NCI-H748 treated with DMSO at 0.1 percent for 48 hours (cell line): ENCODE results near the gene ADAMTS6.

Source experiments
- DNase-seq: peaks from one replicate; lab custom pipeline; 2025; lab: John Stamatoyannopoulos, UW

The ADAMTS6 gene

DNA sequence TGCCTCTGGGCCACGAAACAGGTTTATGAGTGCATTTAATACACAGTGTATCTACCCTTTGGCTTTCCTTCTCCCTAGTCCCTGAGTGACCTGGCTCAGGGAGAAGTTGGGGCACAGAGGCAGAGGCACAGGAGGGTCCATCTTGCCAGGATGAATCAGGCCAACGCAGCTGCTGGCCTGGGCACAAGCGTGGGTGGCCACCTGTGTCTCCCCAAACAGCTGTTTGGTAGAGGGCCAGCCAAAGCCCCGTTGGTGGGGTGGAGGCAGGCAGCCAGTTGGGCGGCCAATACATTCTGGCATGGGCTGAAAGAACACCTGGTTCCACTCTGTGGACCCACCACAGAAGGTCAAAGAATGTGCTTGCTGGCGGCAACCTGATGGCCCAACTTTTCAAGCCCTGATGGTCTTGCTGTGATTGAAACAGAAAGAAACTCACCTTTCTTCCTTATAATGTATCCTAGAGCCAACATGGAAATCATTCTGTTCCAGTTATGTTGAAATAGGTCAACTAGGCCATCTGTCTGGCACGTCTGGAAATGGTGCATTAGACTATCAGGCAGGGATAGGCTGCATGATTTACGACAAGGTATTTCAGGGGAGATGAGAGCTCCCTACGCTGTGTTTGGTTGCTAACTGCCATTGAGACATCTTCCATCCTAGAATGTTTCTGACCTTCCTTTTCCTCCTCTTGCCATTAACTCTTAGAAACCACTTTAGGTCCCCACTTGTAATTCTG is 337.4 kb downstream of the ADAMTS6 start:
- no peak for DNase-seq

- DNase-seq = no peak
These were observed 339.2 kb downstream of the ADAMTS6 start for GRCh38 chr5:65142511-65143011.

GRCh38 chr5:65142016-65142415 is 339.7 kb downstream of the ADAMTS6 start:
- DNase-seq = no peak

GRCh38 chr5:65141493-65141892 is 340.2 kb downstream of the ADAMTS6 start:
- peak; percentile 57 for DNase-seq

- DNase-seq = no peak
These were observed 344.1 kb downstream of the ADAMTS6 start for GRCh38 chr5:65137631-65138030.

DNA sequence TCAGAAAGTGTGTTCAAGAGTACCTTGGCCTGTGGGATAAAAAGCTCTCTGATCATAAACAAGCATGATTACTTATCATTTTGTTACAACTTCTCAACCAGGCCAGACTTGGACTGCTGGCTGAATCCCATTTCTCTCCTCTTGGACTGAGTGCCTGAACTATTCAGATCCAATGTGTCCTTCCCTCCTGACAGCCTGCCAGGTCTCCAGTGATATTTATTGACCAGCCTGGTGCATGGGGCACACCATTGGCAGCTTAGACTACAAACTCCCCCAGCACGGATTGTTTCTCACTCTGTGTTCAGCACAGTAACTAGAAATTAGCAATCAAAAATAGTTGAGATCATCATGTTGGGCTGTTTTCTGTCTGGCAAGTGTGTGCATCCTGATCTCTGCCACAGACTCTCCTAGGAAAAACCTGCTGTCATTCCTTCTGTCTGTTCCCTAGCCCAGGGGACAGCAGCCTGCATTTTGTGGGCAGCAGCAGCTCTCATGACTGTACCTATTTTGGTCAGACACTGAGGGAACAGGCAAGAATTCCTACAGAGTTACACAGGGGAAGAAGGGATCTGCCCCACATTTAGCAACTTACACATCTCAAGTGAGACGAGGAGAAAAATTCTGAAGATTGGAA is 348.1 kb downstream of the ADAMTS6 start:
- no peak for DNase-seq

DNA sequence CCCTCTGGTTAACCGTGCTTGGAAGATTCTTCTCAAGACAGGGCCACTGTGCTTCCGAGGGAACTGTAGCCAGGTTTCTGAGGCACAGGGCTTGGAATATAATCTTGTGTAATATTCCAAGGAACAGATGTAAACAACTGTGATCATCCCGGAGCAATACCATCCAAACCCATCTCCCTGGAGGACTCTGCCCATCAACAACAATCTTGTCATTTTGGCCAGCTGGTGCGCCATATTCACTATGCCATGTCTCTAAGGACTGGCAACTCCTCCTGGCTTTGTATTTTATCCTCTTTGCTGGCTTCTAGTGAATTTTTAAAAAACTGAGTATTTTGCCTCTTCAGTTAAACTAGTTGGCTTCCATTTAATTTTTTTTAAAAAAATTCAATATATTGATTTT is 349.3 kb downstream of the ADAMTS6 start:
- DNase-seq = no peak

GRCh38 chr5:65128226-65128625 is 353.5 kb downstream of the ADAMTS6 start:
- no peak for DNase-seq

DNA sequence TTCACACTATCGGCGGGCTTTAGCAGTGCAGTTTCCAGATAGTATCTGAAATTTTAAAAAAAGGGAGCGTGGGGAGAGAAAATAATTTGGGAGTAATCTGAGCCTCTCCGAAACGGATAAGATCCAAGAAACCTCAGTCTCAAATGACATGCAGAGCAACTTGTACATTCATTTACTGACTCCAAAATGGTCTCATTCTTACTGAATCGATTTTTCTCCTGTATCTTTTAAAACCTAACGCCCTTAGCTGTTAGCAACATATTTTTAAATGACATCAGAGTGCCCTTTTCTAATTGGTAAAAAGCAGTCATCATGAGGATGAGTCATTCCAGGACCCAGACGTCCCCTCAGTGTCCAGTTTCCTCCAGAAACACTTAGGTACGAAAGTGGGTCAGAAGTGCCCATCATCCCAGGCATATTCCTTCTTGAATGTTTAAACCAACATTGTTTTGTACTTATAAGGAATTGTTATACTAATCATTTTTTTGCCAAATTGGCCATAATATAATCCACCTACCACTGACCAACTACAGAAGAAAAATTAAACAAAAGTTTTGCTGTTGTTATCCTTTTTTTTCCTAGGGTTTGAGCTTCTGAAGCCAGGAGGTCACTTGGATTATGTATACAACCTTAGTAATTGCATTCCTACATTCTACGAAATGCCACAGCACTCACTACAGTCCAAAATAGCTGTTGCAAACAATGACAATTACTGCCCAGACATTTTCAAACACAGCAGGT is 354.4 kb downstream of the ADAMTS6 start:
- no peak for DNase-seq

DNA sequence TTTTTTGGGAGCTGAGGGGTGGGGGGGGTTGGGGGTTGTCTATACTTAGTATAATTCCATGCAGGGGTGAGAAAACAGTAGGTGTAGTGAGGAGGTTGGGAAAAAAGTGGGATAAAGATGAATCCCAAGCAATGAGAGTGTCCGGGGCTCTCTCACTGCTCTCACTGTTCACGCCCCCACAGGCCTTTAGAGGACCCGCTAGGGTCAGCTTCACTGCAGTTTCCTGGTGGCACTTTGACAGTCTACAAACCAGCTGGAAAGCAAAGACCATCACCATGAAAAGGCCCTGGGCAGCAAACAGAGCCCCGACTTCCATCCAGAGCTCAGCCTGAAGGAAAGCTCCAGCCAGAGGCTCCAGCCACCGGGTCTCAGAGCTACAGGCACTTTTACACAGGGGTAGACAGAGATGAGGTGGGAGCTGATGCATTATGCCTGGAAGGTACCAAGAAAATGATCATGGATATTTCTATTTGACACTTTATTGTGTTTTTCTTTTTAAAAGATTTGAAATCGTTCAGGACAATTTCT is 355.1 kb downstream of the ADAMTS6 start:
- DNase-seq = no peak

DNA sequence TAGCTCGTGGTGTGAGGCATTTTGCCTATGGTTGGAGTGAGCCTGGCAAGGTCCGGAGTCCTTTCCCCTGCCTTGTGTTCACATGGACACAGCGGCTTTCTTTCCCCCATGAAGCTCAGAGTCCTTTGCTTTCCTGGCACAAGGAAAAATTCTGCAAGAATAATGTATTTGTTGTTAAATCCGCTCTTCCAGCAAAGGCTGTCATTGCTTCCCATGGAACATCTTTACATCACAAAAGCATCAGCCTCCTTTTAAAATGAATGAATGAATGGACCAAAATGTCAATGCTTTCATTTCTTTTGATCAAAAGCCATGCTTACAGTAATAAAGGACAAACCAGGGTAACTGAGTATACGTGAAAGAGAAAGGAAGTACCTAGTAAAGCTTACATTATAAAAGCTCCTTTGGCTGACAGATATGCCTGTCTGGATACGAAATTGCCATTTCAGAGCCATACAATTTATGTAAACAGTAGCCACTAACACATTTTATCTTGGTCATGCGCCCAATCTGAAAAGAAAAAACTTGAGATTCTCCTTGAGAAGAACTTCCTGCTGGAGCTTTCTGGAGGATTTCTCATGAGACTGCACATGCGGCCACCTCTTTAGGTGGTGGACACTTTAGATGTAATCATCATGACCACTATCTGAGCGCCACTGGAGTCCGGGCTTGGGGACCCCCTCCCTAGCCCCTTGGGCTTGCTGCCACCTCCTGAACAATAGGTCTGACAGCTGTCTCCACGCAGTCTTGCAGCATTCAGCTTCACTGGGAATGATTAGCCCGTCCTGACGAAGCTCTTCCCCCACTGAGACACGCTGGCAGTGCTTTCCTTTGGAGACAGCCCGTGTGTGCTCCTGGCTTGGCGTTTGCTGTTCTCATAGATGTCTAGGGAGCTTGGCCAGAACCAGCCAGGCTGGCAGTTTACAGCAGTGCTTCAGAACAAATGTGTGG is 355.9 kb downstream of the ADAMTS6 start:
- no peak for DNase-seq

DNA sequence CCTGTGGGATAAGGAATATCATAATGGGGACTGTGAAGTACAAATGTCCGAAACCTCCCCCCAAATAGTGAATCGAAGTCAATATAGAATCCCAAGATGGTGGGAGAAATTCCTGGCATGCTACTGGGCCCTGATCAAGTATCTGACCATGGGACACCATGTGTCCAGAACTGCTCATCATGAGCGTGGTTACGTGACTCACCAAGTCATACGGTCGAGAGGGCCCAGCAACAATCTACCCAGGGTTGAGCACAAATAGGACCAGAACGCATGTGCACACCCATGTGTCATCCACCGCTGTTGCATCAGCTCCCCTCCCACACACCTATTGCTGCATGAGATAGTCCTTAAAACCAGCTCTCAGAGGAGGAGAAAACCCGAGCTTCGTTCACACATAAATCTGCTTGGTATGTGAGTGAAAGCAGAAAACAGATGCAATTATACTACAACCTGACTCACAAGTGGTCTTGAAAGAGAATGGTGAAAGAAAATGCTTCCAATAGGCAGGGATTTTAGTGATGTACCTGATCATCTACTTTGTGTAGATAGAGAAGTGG is 359.8 kb downstream of the ADAMTS6 start:
- DNase-seq = no peak

DNA sequence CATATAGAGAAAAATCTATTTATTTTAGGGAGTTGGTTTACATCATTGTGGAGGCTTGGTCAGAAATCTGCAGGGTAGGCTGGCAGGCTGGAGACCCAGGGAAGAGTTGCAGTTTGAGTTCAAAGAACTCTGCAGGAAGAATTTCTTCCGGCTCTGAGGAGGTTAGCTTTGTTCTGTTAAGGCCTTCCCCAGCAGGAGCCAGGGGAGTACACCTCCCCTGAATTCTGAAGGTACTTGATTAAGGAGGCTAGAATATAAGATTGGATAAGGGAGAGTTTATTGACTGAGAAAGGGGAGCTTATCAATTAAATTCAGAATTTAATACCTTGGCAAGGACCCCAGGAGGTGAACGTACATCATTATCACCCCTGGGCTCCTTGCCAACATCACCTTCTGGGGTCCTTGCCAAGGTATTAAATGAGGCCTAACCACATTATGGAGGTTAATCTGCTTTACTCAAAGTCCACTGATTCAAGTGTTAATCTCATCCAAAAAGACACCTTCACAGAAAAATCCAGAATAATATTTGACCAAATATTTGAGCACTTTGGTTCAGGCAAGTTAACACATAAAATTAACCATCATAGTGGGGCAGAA is 361.3 kb downstream of the ADAMTS6 start:
- peak; percentile 77 for DNase-seq

- DNase-seq = no peak
These were observed 364.2 kb downstream of the ADAMTS6 start for GRCh38 chr5:65117525-65117924.

- no peak for DNase-seq
These were observed 367.9 kb downstream of the ADAMTS6 start for GRCh38 chr5:65113771-65114170.

DNA sequence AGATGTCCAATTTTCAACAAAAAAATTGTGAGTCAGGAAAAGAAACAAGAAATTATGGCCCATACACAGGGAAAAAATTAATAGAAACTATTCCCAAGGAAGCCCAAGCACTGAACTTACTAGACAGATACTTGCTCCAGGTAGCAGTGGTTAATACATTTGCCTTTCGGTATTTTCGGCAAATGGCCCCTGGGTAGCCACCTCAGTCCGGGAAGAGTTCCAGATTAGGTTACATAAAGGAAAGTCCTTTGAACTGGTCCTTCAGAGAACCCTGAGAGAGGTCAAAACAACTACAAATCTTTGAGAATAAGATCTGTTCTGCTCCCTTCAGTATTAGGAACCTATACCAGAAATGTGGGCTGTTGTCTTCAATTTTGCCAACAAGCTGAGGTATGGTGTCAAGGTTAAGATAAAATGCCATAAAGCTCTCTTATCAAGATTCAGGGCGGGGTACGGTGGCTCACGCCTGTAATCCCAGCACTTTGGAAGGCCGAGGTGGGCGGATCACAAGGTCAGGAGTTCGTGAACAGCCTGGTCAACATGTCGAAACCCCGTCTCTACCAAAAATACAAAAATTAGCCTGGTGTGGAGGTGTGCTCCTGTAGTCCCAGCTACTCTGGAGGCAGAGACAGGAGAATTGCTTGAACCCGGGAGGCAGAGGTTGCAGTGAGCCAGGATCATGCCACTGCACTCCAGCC is 369.6 kb downstream of the ADAMTS6 start:
- DNase-seq = no peak

GRCh38 chr5:65108786-65109743 is 372.7 kb downstream of the ADAMTS6 start:
- no peak for DNase-seq

GRCh38 chr5:65105301-65105700 is 376.4 kb downstream of the ADAMTS6 start:
- no peak for DNase-seq

- DNase-seq = no peak
These were observed 376.9 kb downstream of the ADAMTS6 start for GRCh38 chr5:65104831-65105230.
